NCI-H1092 treated with DMSO at 0.1 percent for 48 hours (cell line): ENCODE results near the gene MAFG.

Experiments
- DNase-seq: peaks from one replicate; lab custom pipeline; 2025; lab: John Stamatoyannopoulos, UW

The MAFG gene

DNA sequence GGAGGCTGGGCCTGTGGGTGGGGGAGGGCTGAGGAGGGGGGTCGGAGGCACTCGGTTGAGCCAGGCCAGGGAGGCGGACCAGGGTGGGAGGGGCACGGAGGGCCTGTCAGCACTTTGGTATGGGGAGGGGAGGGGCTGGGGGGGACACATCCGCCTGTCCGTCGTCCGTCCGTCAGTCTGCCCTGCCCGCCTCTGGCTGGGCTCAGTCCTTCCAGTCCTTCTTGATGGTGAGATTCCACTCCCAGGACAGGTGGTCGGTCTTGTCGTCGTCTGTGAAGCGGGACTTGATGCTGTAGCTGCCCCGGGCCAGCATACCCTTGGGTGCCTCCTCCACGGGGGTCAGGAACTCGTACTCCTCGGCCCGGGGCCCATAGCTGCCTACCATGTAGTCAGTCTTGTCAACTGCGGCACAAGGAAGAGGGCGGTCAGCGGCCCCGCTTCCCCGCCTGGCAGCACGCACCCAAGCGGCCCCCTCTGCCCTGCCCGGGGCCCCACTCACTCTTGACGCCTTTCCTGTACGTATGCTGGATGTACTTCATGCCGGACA, 58.8 kb downstream of the MAFG start:
- no peak for DNase-seq
